HG03571 (cell line): ENCODE measurements around the gene CDH11.

Source experiments
- ATAC-seq: cut with Tn5 transposase; IDR thresholded peaks from one replicate; pipeline ENCODE4 v1.9.1; 2021; ENCODE audit not compliant: unreplicated experiment

CDH11 gene

GRCh38 chr16:65121870-65122723 is at the start of gene CDH11:
Gene CDH11, minus strand, starts transcription at chr16:65122063. Its CDS starts 117,194 bp downstream, at chr16:65004869.
- no peak for ATAC-seq

GRCh38 chr16:65154321-65154720 is 32.5 kb upstream of the CDH11 start:
- ATAC-seq = no peak

GRCh38 chr16:65153365-65154105 is 31.7 kb upstream of the CDH11 start:
- ATAC-seq = no peak

GRCh38 chr16:65148804-65149203 is 26.9 kb upstream of the CDH11 start:
- ATAC-seq = no peak

- no peak for ATAC-seq
Observed at GRCh38 chr16:65142276-65142675, 20.4 kb upstream of the CDH11 start.

- no peak for ATAC-seq
Observed at GRCh38 chr16:65136681-65137080, 14.8 kb upstream of the CDH11 start.

GRCh38 chr16:65126845-65127624 is 5.2 kb upstream of the CDH11 start:
- no peak for ATAC-seq

- no peak for ATAC-seq
Observed at GRCh38 chr16:65125871-65126270, 4.0 kb upstream of the CDH11 start.

GRCh38 chr16:65125322-65125721 is 3.5 kb upstream of the CDH11 start:
- ATAC-seq = no peak

- no peak for ATAC-seq
Observed at GRCh38 chr16:65124596-65124995, 2.7 kb upstream of the CDH11 start.

GRCh38 chr16:65124212-65124548 is 2.3 kb upstream of the CDH11 start:
- ATAC-seq = no peak

GRCh38 chr16:65123396-65124211 is 1.7 kb upstream of the CDH11 start:
- ATAC-seq = no peak

- no peak for ATAC-seq
Observed at GRCh38 chr16:65122724-65123395, 997 bp upstream of the CDH11 start.

- no peak for ATAC-seq
Observed at GRCh38 chr16:65120831-65121721, 787 bp downstream of the CDH11 start.

GRCh38 chr16:65120461-65120830 is 1.4 kb downstream of the CDH11 start:
- ATAC-seq = no peak

GRCh38 chr16:65119901-65120401 is 1.9 kb downstream of the CDH11 start:
- no peak for ATAC-seq

GRCh38 chr16:65119435-65119834 is 2.4 kb downstream of the CDH11 start:
- no peak for ATAC-seq

GRCh38 chr16:65118871-65119270 is 3.0 kb downstream of the CDH11 start:
- no peak for ATAC-seq
